IMR-90 (cell line): ENCODE data around the gene MAGEB17.

ENCODE experiments used
- BHLHE40 ChIP-seq: fragments of 150-350 bp; IDR thresholded peaks from 2 replicates; pipeline ENCODE4 v1.6.1; 2016; ENCODE audit warnings: mild to moderate bottlenecking, low read depth, low read length
- CHD1 ChIP-seq: IDR thresholded peaks from 2 replicates; pipeline ENCODE4 v1.6.1; 2012; ENCODE audit warnings: low read depth, low read length, improper control_type of control experiment
- FOS ChIP-seq: fragments of 150-350 bp; IDR thresholded peaks from 2 replicates; pipeline ENCODE4 v1.6.1; 2016; ENCODE audit warnings: low read depth, low read length
- MAZ ChIP-seq: IDR thresholded peaks from 2 replicates; pipeline ENCODE4 v1.6.1; 2012; ENCODE audit warnings: low read depth, mild to moderate bottlenecking, low read length, improper control_type of control experiment, moderate library complexity, borderline replicate concordance
- POLR2A ChIP-seq: IDR thresholded peaks from 2 replicates; pipeline ENCODE4 v1.6.1; 2012; ENCODE audit warnings: mild to moderate bottlenecking, low read depth, low read length
- RAD21 ChIP-seq: IDR thresholded peaks from 2 replicates; pipeline ENCODE4 v1.6.1; 2012; ENCODE audit warnings: low read length, improper control_type of control experiment
- RCOR1 ChIP-seq: IDR thresholded peaks from 2 replicates; pipeline ENCODE4 v1.6.1; 2012; ENCODE audit warnings: mild to moderate bottlenecking, low read length, improper control_type of control experiment; ENCODE audit not compliant: insufficient replicate concordance
- RFX5 ChIP-seq: IDR thresholded peaks from 2 replicates; pipeline ENCODE4 v1.8.0; 2012; ENCODE audit warnings: low read depth, mild to moderate bottlenecking, low read length, moderate library complexity
- SMC3 ChIP-seq: fragments of 150-350 bp; IDR thresholded peaks from 2 replicates; pipeline ENCODE4 v1.6.1; 2016; ENCODE audit warnings: low read depth, mild to moderate bottlenecking, antibody characterized with exemption, low read length, moderate library complexity
- TF ChIP-seq, protein P1 (sequence below): conservative IDR thresholded peaks from 2 replicates; pipeline ENCODE4 v1.5.1; 2012; ENCODE audit warnings: mild to moderate bottlenecking, low read depth, low read length, improper control_type of control experiment

DNA sequence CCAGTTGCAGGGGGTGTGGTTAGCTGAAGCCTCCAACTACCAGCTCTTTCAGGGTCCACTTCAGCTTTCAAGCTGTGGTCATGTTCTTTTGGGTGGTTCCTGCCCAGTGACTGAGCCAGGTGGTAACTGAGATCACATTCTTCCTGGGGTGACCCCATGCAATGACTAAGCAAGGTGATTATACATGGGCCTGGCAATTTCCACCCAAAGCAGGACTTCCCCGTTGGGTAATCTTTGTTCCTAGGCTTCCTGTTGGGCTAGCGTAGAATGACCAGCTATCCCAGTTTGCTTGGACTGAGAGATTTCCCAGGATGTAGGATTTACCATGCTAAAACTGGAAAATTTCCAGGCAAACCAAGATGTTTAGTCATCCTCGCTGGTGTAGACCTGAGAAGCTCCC lies 18.4 kb upstream of the MAGEB17 start:
- TF ChIP-seq, protein P1, sequence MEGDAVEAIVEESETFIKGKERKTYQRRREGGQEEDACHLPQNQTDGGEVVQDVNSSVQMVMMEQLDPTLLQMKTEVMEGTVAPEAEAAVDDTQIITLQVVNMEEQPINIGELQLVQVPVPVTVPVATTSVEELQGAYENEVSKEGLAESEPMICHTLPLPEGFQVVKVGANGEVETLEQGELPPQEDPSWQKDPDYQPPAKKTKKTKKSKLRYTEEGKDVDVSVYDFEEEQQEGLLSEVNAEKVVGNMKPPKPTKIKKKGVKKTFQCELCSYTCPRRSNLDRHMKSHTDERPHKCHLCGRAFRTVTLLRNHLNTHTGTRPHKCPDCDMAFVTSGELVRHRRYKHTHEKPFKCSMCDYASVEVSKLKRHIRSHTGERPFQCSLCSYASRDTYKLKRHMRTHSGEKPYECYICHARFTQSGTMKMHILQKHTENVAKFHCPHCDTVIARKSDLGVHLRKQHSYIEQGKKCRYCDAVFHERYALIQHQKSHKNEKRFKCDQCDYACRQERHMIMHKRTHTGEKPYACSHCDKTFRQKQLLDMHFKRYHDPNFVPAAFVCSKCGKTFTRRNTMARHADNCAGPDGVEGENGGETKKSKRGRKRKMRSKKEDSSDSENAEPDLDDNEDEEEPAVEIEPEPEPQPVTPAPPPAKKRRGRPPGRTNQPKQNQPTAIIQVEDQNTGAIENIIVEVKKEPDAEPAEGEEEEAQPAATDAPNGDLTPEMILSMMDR = no peak
- TF ChIP-seq POLR2A (no peak), BHLHE40 (no peak), RFX5 (no peak), MAZ (no peak), FOS (no peak), CHD1 (no peak), RCOR1 (no peak), RAD21 (no peak), SMC3 (no peak)
